Liver (tissue), 9 donors: ENCODE data around the gene ZNF398. TPM values are rescaled to one million over a fixed set of nuclear protein-coding genes. Genes with fewer than 3 reads are reported as not detected.

Source experiments
- DNase-seq: peaks from one replicate; pipeline ENCODE4 v3.0.0-alpha.2; 2017; ENCODE audit warnings: low spot score
- H3K27ac ChIP-seq, 2 donors: one replicate each; pipeline ENCODE4 v1.7.0; 2013; ENCODE audit warnings: inconsistent platforms in 2 of 2, low read length in 2 of 2, control low read depth in 1 of 2, low read depth in 1 of 2, mild to moderate bottlenecking in 1 of 2
- H3K27me3 ChIP-seq, 4 donors: one replicate each; pipeline versions ENCODE4 v1.6.1 to v1.7.0; 2013; ENCODE audit warnings: low read length in 3 of 4, inconsistent platforms in 1 of 4, mild to moderate bottlenecking in 1 of 4, moderate library complexity in 1 of 4; ENCODE audit not compliant: control insufficient read depth in 4 of 4, insufficient read depth in 4 of 4
- H3K36me3 ChIP-seq, 4 donors: one replicate each; pipeline versions ENCODE4 v1.6.1 to v1.7.0; 2013; ENCODE audit warnings: low read length in 3 of 4, mild to moderate bottlenecking in 3 of 4, low read depth in 1 of 4, moderate library complexity in 1 of 4; ENCODE audit not compliant: control insufficient read depth in 4 of 4, insufficient read depth in 3 of 4
- H3K4me1 ChIP-seq, 4 donors: one replicate each; pipeline versions ENCODE4 v1.6.1 to v1.7.0; 2013; ENCODE audit warnings: low read length in 3 of 4, mild to moderate bottlenecking in 3 of 4, moderate library complexity in 1 of 4; ENCODE audit not compliant: control insufficient read depth in 4 of 4, insufficient read depth in 4 of 4
- H3K4me3 ChIP-seq, 3 donors: one replicate each; pipeline versions ENCODE4 v1.6.1 to v1.7.0; 2013; ENCODE audit warnings: low read length in 3 of 3, control low read depth in 1 of 3, low read depth in 1 of 3, mild to moderate bottlenecking in 1 of 3
- H3K9ac ChIP-seq, 2 donors: one replicate each; pipeline ENCODE4 v1.7.0; 2013; ENCODE audit warnings: low read length in 2 of 2, mild to moderate bottlenecking in 2 of 2, moderate library complexity in 2 of 2, control low read depth in 1 of 2, low read depth in 1 of 2
- H3K9me3 ChIP-seq, 4 donors: one replicate each; pipeline versions ENCODE4 v1.6.1 to v1.7.0; 2013; ENCODE audit warnings: low read length in 3 of 4; ENCODE audit not compliant: control insufficient read depth in 4 of 4
- ATF3 ChIP-seq: IDR thresholded peaks from 2 replicates; pipeline ENCODE4 v1.6.1; 2016; ENCODE audit warnings: antibody characterized with exemption
- CTCF ChIP-seq: fragments of 150-350 bp; IDR thresholded peaks from 2 replicates; pipeline ENCODE4 v1.5.1; 2017; ENCODE audit warnings: improper control_type of control experiment, low read depth, low read length; ENCODE audit not compliant: missing input control
- EGR1 ChIP-seq, 2 donors: IDR thresholded peaks; 2 replicates each; pipeline ENCODE4 v1.6.1; 2016 to 2018; ENCODE audit warnings: antibody characterized with exemption in 2 of 2, low read depth in 2 of 2
- FOXA1 ChIP-seq: IDR thresholded peaks from 2 replicates; pipeline ENCODE4 v1.6.1; 2016; ENCODE audit warnings: antibody characterized with exemption
- FOXA2 ChIP-seq: IDR thresholded peaks from 2 replicates; pipeline ENCODE4 v1.6.1; 2016; ENCODE audit warnings: antibody characterized with exemption
- GABPA ChIP-seq, 2 donors: IDR thresholded peaks in 1 of 2; conservative IDR thresholded peaks in 1 of 2; 2 replicates each; pipeline ENCODE4 v1.6.1; 2016; ENCODE audit warnings: antibody characterized with exemption in 2 of 2, mild to moderate bottlenecking in 1 of 2, moderate library complexity in 1 of 2
- HNF4A ChIP-seq, 2 donors: conservative IDR thresholded peaks; 2 replicates each; pipeline ENCODE4 v1.6.1; 2016; ENCODE audit warnings: antibody characterized with exemption in 2 of 2, mild to moderate bottlenecking in 2 of 2
- HNF4G ChIP-seq: IDR thresholded peaks from 2 replicates; pipeline ENCODE4 v1.6.1; 2016; ENCODE audit warnings: antibody characterized with exemption
- JUND ChIP-seq, 2 donors: IDR thresholded peaks; 2 replicates each; pipeline ENCODE4 v1.6.1; 2016; ENCODE audit warnings: antibody characterized with exemption in 2 of 2
- MAX ChIP-seq: IDR thresholded peaks from 2 replicates; pipeline ENCODE4 v1.6.1; 2016; ENCODE audit warnings: antibody characterized with exemption
- NR2F2 ChIP-seq: IDR thresholded peaks from 2 replicates; pipeline ENCODE4 v1.6.1; 2016; ENCODE audit warnings: antibody characterized with exemption
- RAD21 ChIP-seq, 2 donors: IDR thresholded peaks; 2 replicates each; pipeline ENCODE4 v1.6.1; 2016; ENCODE audit warnings: antibody characterized with exemption in 2 of 2, mild to moderate bottlenecking in 2 of 2
- REST ChIP-seq: IDR thresholded peaks from 2 replicates; pipeline ENCODE4 v1.6.1; 2016; ENCODE audit warnings: antibody characterized with exemption, mild to moderate bottlenecking
- RXRA ChIP-seq, 2 donors: IDR thresholded peaks; 2 replicates each; pipeline ENCODE4 v1.6.1; 2017 to 2018; ENCODE audit warnings: antibody characterized with exemption in 2 of 2, mild to moderate bottlenecking in 1 of 2
- SP1 ChIP-seq: IDR thresholded peaks from 2 replicates; pipeline ENCODE4 v1.6.1; 2018; ENCODE audit warnings: antibody characterized with exemption, mild to moderate bottlenecking
- TAF1 ChIP-seq: conservative IDR thresholded peaks from 2 replicates; pipeline ENCODE4 v1.6.1; 2016; ENCODE audit warnings: antibody characterized with exemption, mild to moderate bottlenecking
- ZBTB33 ChIP-seq: IDR thresholded peaks from 2 replicates; pipeline ENCODE4 v1.6.1; 2016; ENCODE audit warnings: antibody characterized with exemption
- WGBS: extraction: QIAGEN DNeasy Blood & Tissue Kit; methylation state at CpG from one replicate; pipeline ENCODE4 v1.1.7; 2013; 5-methylcytosine and 5-hydroxymethylcytosine counted together
- polyA plus RNA-seq, 2 donors: library from polyadenylated mRNA; stranded (reverse) in 1 of 2; unstranded in 1 of 2; fragments of 200-250 nt in 1 of 2; fragments of >200 nt in 1 of 2; fragmentation: Nextera tagmentation in 1 of 2; extraction: Ambion mirVana in 1 of 2; gene quantifications; one replicate each; pipeline versions ENCODE4 v1.2.1 to v1.2.3, GENCODE V29; 2013 to 2015
- total RNA-seq, 2 donors: library from RNA; depleted of rRNA; stranded (reverse); fragments of >200 nt; gene quantifications; one replicate each; pipeline ENCODE4 v1.2.3, GENCODE V29; 2014
- donor health status: healthy.
- donor health status: healthy.
- donor health status: healthy.
- donor health status: healthy.
- donor health status: healthy.

The ZNF398 gene
- total and polyA plus RNA-seq, 4 donors, result 1.5 to 7.8 (median 4.5) TPM

- no peak overlapping the region for H3K4me3 ChIP-seq
- peaks cover 0 to 4% (median 0%) of the 10 kb centered on the region in 4 donors for H3K4me1 ChIP-seq
- 95% methylated on average over 8 of the region's 8 CpGs for WGBS
- no peak for DNase-seq
- TF ChIP-seq FOXA1, result no peak
- no peak for TF ChIP-seq TAF1
- no peak for TF ChIP-seq HNF4G
- TF ChIP-seq HNF4A (conservative IDR thresholded peaks at IDR 0.05), result no peak
- no peak for TF ChIP-seq RXRA (IDR thresholded peaks at IDR 0.05)
- TF ChIP-seq MAX, result no peak
- no peak for TF ChIP-seq REST
- no peak for TF ChIP-seq ZBTB33
- no peak for TF ChIP-seq SP1
- TF ChIP-seq CTCF, result no peak
- H3K27me3 ChIP-seq, result no peaks in the 10 kb centered on the region
- H3K36me3 ChIP-seq, result peaks cover 18 to 45% (median 23%) of the 10 kb centered on the region in 4 donors
- H3K9me3 ChIP-seq, result no peaks in the 10 kb centered on the region
- H3K9ac ChIP-seq, result no peak overlapping the region
- no peak overlapping the region for H3K27ac ChIP-seq
Measured at GRCh38 chr7:149223176-149223575, 75.9 kb downstream of the ZNF398 start.

- no peaks in the 10 kb centered on the region for H3K9me3 ChIP-seq
- peaks cover 16 to 41% (median 19%) of the 10 kb centered on the region in 4 donors for H3K36me3 ChIP-seq
- no peak for DNase-seq
- peaks cover 0 to 4% (median 0%) of the 10 kb centered on the region in 4 donors for H3K4me1 ChIP-seq
- H3K27ac ChIP-seq, result no peak overlapping the region
- no peak overlapping the region for H3K9ac ChIP-seq
- 99% methylated on average over 39 of the region's 39 CpGs for WGBS
- TF ChIP-seq FOXA1, result no peak
- TF ChIP-seq CTCF, result no peak
- no peak for TF ChIP-seq RAD21 (IDR thresholded peaks at IDR 0.05)
- TF ChIP-seq RXRA (IDR thresholded peaks at IDR 0.05), result no peak
- no peak for TF ChIP-seq NR2F2
- no peak for TF ChIP-seq TAF1
- no peak for TF ChIP-seq FOXA2
- TF ChIP-seq EGR1 (IDR thresholded peaks at IDR 0.05; ENCODE audit: low read depth in 2 of 2), result no peak
- no peak for TF ChIP-seq ZBTB33
- TF ChIP-seq HNF4G, result no peak
- no peak for TF ChIP-seq JUND (IDR thresholded peaks at IDR 0.05)
- TF ChIP-seq MAX, result no peak
- TF ChIP-seq ATF3, result no peak
- TF ChIP-seq GABPA (IDR thresholded peaks at IDR 0.05 in 1 of 2, conservative IDR thresholded peaks at IDR 0.05 in 1 of 2), result no peak
- no peaks in the 10 kb centered on the region for H3K27me3 ChIP-seq
- H3K4me3 ChIP-seq, result no peak overlapping the region
Measured at GRCh38 chr7:149223761-149224160, 76.5 kb downstream of the ZNF398 start.
